LNCaP clone FGC (cell line): ENCODE data around the gene TNFAIP8L3.
"Not testable (repeated sequence)": the region's sequence is repeated elsewhere in the genome, so short reads cannot be mapped to it uniquely, and the experiment has no call there.

Source experiments
- DNase-seq: peaks from one replicate; pipeline ENCODE4 v3.0.0-alpha.2; 2011; ENCODE audit warnings: low read depth
- H3K4me3 ChIP-seq: 2 replicates; pipeline ENCODE4 v1.5.1; 2011; ENCODE audit warnings: mild to moderate bottlenecking, low read depth, low read length, control low read depth
- TF ChIP-seq, protein P1 (sequence below): IDR thresholded peaks from 2 replicates; pipeline ENCODE4 v1.5.1; 2012; ENCODE audit warnings: mild to moderate bottlenecking; ENCODE audit not compliant: control insufficient read depth, insufficient read depth; ENCODE audit errors: extremely low read depth

Gene TNFAIP8L3

GRCh38 chr15:51048308-51048707, 46.4 kb downstream of the TNFAIP8L3 start:
- TF ChIP-seq, protein P1, sequence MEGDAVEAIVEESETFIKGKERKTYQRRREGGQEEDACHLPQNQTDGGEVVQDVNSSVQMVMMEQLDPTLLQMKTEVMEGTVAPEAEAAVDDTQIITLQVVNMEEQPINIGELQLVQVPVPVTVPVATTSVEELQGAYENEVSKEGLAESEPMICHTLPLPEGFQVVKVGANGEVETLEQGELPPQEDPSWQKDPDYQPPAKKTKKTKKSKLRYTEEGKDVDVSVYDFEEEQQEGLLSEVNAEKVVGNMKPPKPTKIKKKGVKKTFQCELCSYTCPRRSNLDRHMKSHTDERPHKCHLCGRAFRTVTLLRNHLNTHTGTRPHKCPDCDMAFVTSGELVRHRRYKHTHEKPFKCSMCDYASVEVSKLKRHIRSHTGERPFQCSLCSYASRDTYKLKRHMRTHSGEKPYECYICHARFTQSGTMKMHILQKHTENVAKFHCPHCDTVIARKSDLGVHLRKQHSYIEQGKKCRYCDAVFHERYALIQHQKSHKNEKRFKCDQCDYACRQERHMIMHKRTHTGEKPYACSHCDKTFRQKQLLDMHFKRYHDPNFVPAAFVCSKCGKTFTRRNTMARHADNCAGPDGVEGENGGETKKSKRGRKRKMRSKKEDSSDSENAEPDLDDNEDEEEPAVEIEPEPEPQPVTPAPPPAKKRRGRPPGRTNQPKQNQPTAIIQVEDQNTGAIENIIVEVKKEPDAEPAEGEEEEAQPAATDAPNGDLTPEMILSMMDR = no peak
- H3K4me3 ChIP-seq = no peak overlapping the region
- no peak for DNase-seq

- no peak for DNase-seq
- no peak overlapping the region for H3K4me3 ChIP-seq
- TF ChIP-seq, protein P1 = no peak
These were observed 47.8 kb downstream of the TNFAIP8L3 start for GRCh38 chr15:51046799-51047449.

GRCh38 chr15:51046016-51046415, 48.7 kb downstream of the TNFAIP8L3 start:
- DNase-seq = no peak
- TF ChIP-seq, protein P1 = no peak
- no peak overlapping the region for H3K4me3 ChIP-seq

GRCh38 chr15:51044037-51044727, 50.5 kb downstream of the TNFAIP8L3 start:
- no peak for DNase-seq
- H3K4me3 ChIP-seq = no peak overlapping the region
- TF ChIP-seq, protein P1 = no peak

DNA sequence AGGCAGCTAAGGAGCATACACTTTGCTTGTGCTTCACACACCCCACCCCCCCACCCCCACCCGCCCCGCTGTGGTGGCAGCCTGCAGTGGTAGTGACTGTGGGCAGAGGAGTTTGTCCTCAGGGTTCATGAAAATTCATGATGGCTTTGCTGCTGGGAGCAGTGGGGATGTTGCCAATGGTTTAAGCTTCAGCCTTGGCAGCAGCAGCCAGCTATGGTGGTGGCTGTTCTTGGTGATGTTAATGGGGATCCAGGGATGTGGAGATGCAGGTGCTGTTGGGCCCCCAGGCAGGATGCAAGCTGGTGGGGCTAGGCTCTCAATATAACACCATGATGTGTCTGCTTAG, 55.8 kb downstream of the TNFAIP8L3 start:
- DNase-seq = no peak
- TF ChIP-seq, protein P1 = no peak
- no peak overlapping the region for H3K4me3 ChIP-seq

GRCh38 chr15:51038162-51038973, 56.3 kb downstream of the TNFAIP8L3 start:
- no peak overlapping the region for H3K4me3 ChIP-seq
- no peak for DNase-seq
- TF ChIP-seq, protein P1 = no peak

GRCh38 chr15:51037474-51037873, 57.2 kb downstream of the TNFAIP8L3 start:
- not testable (repeated sequence) for H3K4me3 ChIP-seq, DNase-seq
